Measurements from ENCODE around the gene CEND1. TPM values are rescaled to one million over a fixed set of nuclear protein-coding genes. Genes with fewer than 3 reads are reported as not detected.
A peak's percentile ranks its signal among the peaks of the same experiment; 100 is the strongest.

Gene CEND1
- total RNA-seq, 2 donors from 2014 or later: 1.2 to 3.9 TPM

DNA sequence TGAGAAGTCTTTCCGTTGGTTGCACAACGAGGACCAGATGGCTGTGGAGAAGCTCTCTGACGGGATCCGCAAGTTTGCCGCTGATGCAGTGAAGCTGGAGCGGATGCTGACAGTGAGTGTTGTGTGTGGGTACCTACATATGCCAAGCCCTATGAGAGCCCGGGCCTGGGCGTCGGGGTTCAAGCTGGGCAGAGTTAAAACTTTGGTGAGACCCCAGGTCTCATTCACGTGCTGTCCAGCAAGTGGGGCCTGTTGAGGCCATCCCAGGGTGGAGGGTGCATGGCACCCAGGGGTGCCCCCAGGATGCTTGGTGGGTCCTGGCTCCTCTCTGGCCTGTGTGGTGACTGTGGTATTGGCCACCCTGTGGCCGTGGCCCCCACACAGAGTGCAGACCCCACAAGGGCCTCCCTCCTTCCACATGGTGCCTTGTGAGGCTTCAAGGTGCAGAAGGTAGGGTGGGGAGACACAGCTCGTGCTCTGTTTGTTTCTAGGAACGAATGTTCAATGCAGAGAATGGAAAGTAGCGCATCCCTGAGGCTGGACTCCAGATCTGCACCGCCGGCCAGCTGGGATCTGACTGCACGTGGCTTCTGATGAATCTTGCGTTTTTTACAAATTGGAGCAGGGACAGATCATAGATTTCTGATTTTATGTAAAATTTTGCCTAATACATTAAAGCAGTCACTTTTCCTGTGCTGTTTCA lies 25.4 kb downstream of the CEND1 start:
- H3K4me3 Mint-ChIP-seq: no peak overlapping the region
- no peaks in the 10 kb centered on the region for H3K4me1 Mint-ChIP-seq
- H3K36me3 Mint-ChIP-seq (ENCODE audit: low read depth): peaks cover 73% of the 10 kb centered on the region
- H3K27me3 Mint-ChIP-seq: no peaks in the 10 kb centered on the region
- ATAC-seq (replicated peaks): no peak
- H3K9me3 Mint-ChIP-seq: no peaks in the 10 kb centered on the region
- H3K27ac Mint-ChIP-seq: no peak overlapping the region

DNA sequence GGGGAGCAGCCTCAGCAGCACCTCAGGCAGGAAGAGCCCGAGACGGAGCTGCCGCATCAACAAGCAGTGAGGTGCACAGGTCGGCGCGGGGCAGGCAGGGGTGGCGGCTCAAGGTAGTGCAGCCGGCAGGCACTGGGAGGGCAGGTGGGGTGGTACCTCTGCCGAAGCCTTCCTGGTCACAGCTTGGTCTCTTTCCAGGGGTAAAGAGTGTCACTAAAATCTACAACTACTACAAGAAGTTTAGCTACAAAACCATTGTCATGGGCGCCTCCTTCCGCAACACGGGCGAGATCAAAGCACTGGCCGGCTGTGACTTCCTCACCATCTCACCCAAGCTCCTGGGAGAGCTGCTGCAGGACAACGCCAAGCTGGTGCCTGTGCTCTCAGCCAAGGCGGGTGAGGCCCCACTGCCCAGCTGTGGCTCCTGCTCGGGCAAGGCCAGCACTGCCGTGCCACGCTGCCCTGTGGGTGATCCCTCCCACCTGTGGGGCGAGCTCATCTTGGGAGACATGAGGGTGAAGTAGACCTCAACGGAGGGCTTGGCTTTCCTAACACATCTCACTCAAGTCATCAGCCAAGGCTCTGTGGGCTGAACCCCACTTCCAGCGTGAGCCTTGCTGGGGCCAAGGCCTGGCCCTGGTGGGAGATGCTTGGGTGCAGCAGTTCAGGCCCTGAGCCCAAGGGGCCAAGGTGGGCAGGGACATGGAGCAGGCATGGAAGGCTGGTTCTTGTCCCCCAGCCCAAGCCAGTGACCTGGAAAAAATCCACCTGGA lies 26.2 kb downstream of the CEND1 start:
- no peak overlapping the region for H3K4me3 Mint-ChIP-seq
- no peaks in the 10 kb centered on the region for H3K9me3 Mint-ChIP-seq
- H3K27me3 Mint-ChIP-seq: no peaks in the 10 kb centered on the region
- no peaks in the 10 kb centered on the region for H3K4me1 Mint-ChIP-seq
- H3K27ac Mint-ChIP-seq: no peak overlapping the region
- peaks cover 80% of the 10 kb centered on the region for H3K36me3 Mint-ChIP-seq (ENCODE audit: low read depth)
- ATAC-seq (replicated peaks): no peak

DNA sequence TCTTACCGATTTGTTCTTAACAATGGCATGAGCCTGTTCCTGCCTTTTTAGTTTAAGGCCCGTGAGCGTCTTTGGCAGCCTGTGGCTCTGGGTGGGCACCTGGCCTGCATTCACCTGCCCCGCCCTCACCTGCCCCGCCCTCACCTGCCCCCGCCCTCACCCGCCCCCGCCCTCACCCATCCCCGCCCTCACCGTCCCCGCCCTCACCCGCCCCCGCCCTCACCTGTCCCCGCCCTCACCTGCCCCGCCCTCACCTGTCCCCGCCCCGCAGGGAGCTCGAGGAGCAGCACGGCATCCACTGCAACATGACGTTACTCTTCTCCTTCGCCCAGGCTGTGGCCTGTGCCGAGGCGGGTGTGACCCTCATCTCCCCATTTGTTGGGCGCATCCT lies 26.8 kb downstream of the CEND1 start:
- Mint-ChIP-seq H3K27ac (no peak overlapping the region), H3K4me1 (no peaks in the 10 kb centered on the region), H3K27me3 (no peaks in the 10 kb centered on the region), H3K36me3 (ENCODE audit: low read depth) (peaks cover 87% of the 10 kb centered on the region), H3K9me3 (no peaks in the 10 kb centered on the region), H3K4me3 (no peak overlapping the region)
- no peak for ATAC-seq (replicated peaks)

DNA sequence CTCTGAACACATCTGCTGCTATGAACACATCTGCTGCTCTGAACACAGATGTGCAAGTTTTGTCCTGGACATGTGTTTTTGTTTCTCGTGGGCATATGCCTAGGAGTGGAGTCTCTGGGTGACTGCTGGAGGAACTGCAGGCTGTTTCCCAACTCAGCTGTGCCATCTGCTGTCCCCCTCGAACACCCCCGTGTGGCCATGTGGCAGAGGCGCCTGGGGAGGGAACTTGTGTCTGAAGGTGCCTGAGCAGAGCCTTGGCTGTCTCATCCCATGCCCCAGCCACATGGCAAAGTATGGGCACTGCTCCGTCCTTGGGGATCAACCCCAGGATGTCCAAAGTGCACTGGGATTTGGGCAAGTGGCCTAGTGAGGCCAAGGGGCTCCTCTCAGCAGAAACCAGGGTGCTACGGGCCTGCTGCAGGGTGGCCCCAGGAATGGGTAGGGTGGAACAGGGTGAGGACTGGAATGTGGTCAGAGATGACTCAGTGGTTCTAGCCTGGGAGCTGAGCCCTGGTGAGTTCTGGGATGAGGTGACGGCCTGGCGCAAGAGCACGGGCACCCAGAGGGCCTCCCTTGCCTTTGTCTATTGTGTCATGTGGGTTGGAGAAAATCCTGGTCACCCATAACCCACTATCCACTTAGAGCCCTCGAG lies 27.3 kb downstream of the CEND1 start:
- no peak for ATAC-seq (replicated peaks)
- Mint-ChIP-seq H3K4me3 (no peak overlapping the region), H3K9me3 (no peaks in the 10 kb centered on the region), H3K27ac (no peak overlapping the region), H3K4me1 (no peaks in the 10 kb centered on the region), H3K36me3 (ENCODE audit: low read depth) (peaks cover 92% of the 10 kb centered on the region), H3K27me3 (no peaks in the 10 kb centered on the region)

DNA sequence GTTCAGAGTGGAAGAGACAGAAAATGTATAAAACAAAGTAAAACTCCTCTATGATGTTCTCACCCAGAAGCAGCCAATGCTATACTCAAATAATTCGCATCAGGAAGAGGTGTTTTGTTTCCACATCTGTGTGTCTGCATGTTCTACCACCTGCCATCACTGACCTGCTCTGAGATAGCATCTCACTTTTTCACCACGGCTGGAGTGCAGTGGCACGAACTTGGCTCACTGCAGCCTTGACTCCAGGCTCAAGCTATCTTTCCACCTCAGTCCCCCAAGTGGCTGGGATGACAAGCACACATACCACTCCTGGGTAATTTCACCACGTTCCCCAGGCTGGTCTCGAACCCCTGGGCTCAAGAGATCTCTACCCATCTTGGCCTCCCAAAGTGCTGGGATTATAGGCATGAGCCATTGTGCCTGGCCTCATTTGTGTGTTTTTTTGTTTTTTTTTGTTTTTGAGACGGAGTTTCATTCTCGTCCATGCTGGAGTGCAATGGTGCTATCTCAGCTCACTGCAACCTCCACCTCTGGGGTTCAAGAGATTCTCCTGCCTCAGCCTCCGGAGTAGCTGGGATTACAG lies 28.3 kb downstream of the CEND1 start:
- no peak overlapping the region for H3K27ac Mint-ChIP-seq
- H3K27me3 Mint-ChIP-seq: no peaks in the 10 kb centered on the region
- ATAC-seq (replicated peaks): no peak
- H3K36me3 Mint-ChIP-seq (ENCODE audit: low read depth): peaks cover 94% of the 10 kb centered on the region
- H3K4me1 Mint-ChIP-seq: no peaks in the 10 kb centered on the region
- no peaks in the 10 kb centered on the region for H3K9me3 Mint-ChIP-seq
- H3K4me3 Mint-ChIP-seq: no peak overlapping the region

DNA sequence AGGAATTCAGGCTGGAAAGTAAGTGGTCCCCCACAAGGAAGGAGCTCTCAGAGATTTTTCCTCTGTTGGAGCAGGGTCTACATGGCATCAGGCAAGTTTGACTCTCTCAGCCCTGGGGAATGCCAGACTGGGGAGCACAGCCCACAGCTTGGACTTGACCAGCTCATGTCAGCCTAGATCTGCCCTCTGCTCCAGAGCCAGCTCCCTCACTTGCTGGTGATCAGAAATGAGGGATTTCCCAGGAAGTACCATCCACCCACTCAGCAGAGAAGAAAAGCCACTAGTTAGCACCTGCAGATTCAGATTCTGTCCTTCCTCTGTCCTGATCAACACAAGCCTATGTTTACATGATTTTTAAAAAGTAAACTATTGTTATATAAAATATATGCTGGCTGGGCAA lies 29.7 kb downstream of the CEND1 start:
- no peak for ATAC-seq (replicated peaks)
- Mint-ChIP-seq H3K27ac (no peak overlapping the region), H3K4me3 (no peak overlapping the region), H3K4me1 (no peaks in the 10 kb centered on the region), H3K9me3 (no peaks in the 10 kb centered on the region), H3K36me3 (ENCODE audit: low read depth) (peaks cover 95% of the 10 kb centered on the region), H3K27me3 (no peaks in the 10 kb centered on the region)

DNA sequence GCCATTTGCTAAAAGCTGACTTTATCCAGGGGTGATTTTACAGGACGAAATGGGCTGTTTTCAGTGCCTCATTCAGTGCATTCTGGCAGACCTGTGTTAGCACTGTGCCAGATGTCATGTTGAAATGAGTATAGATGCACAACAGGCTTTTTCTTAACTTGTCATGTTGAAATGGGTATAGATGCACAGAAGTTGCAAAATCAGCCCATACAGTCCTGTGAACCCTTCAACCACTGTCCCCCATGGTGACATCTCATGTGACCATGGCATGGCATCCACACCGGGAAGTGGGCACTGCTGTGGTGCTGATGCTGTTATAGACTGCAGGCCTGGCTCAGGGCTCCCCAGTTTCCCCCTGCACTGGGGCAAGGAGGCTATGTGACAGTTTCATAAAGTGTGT lies 40.2 kb downstream of the CEND1 start:
- no peaks in the 10 kb centered on the region for H3K9me3 Mint-ChIP-seq
- no peaks in the 10 kb centered on the region for H3K27me3 Mint-ChIP-seq
- no peak for ATAC-seq (replicated peaks)
- H3K4me3 Mint-ChIP-seq: peak overlapping the region; percentile 85
- H3K36me3 Mint-ChIP-seq (ENCODE audit: low read depth): no peaks in the 10 kb centered on the region
- H3K4me1 Mint-ChIP-seq: no peaks in the 10 kb centered on the region
- H3K27ac Mint-ChIP-seq: peak overlapping the region; percentile 30

DNA sequence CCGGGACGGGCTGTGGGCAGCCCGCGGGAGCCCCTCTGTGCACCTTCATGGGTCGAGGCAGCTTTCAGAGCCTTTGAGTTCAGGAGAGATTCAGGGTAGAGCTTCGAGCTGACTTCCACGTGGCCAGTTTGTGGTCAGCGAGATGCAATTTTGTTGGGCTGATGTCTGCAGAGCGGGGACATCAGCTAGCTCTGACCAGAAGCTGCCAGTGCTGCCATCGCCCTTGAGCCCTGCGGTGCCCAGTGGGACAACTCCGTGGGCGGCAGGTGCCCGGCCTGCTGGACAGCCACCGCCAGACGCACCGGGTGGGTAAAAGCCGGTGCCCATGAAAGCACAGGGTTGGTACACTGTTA lies 41.9 kb downstream of the CEND1 start:
- Mint-ChIP-seq H3K9me3 (no peaks in the 10 kb centered on the region), H3K36me3 (ENCODE audit: low read depth) (no peaks in the 10 kb centered on the region), H3K27me3 (no peaks in the 10 kb centered on the region), H3K4me3 (peak overlapping the region; percentile 85), H3K27ac (peak overlapping the region; percentile 78), H3K4me1 (no peaks in the 10 kb centered on the region)
- no peak for ATAC-seq (replicated peaks)

DNA sequence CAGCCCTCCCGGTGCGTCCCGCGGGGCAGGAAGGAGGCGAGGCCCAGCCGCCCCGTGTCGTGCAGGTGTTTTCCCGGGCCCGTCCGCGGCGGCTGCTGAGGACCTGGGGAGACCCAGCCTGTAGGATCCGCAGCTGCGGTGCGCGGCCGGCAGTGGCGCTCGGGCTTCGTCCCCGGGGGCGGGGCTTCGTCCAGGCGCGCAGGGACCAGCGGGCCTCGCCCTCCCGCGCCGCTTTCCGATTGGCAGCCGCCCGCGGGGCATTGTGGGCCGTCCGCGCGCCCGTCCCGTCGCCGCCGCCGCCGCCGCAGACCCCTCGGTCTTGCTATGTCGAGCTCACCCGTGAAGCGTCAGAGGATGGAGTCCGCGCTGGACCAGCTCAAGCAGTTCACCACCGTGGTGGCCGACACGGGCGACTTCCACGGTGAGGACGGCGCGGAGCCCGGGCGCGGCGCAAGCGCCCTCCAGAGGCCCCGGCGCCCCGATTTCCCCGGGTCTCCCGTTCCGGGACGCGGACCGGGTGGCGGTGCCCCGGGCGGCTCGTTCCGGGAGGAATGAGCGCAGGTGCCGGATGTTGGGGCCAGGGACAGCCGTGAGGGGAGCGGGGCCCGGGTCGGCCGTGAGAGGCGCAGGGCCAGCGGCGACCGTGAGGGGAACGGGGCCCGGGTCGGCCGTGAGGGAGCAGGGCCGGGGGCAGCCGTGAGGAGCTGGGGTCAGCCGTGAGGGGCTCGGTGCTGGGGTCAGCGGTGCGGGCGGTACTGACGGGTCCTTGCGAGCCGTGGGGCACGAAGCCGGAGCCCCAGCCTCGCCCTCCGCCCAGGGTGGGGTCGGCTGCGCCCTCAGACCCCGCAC lies 42.5 kb downstream of the CEND1 start, which contains the start of gene TALDO1:
TALDO1 (plus strand) TSS at position 307 of the 849 bp plus-strand sequence; CDS start at position 325, 18 bp downstream.
- H3K27ac Mint-ChIP-seq: peak within 1 kb of the TSS; percentile 78
- no peaks in the 10 kb centered on the region for H3K4me1 Mint-ChIP-seq
- no peaks in the 10 kb centered on the region for H3K9me3 Mint-ChIP-seq
- no peaks in the 10 kb centered on the region for H3K27me3 Mint-ChIP-seq
- H3K4me3 Mint-ChIP-seq: peak within 1 kb of the TSS; percentile 86
- no peaks in the 10 kb centered on the region for H3K36me3 Mint-ChIP-seq (ENCODE audit: low read depth)
- ATAC-seq (replicated peaks): peak; percentile 96

DNA sequence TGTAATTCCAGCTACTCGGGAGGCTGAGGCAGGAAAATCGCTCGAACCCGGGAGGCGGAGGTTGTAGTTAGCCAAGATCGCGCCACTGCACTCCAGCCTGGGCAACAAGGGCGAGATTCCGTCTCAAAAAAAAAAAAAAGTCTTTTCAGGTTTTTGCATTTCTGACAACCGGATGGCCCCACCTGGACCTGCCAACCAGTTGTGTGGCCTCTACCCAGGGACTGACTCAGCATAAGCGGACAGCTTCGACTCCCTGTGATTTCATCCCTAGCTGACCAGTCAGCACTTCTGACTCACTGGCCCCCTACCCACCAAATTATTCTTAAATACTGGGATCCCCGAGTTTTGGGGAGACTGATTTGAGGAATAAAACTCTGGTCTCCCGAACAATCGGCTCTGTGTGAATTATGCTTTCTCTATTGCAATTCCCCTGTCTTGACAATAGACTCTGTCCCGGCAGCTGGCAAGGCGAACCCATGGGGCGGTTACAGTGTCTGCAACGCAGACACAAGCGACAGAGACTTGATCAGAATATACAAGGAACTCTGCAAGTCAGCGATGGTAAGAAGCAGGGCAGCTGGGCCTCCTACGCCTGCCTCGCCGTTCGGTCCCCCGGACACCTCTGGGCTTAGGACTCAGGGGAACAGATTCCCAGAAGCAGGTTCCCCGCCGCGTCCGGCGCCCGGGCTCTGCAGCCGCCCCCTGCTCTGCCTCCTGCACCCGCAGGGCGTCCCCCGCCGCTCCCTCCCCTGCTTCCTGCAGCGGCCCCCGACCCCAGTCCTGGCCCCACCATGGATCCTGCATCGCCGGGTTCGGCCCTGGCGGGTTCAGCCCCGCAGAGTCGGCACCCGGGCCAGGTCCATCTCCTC lies 43.4 kb downstream of the CEND1 start:
- Mint-ChIP-seq H3K36me3 (ENCODE audit: low read depth) (no peaks in the 10 kb centered on the region), H3K9me3 (no peaks in the 10 kb centered on the region), H3K27me3 (no peaks in the 10 kb centered on the region), H3K27ac (peak overlapping the region; percentile 74), H3K4me1 (no peaks in the 10 kb centered on the region), H3K4me3 (peak overlapping the region; percentile 86)
- peak; percentile 47 for ATAC-seq (replicated peaks)

DNA sequence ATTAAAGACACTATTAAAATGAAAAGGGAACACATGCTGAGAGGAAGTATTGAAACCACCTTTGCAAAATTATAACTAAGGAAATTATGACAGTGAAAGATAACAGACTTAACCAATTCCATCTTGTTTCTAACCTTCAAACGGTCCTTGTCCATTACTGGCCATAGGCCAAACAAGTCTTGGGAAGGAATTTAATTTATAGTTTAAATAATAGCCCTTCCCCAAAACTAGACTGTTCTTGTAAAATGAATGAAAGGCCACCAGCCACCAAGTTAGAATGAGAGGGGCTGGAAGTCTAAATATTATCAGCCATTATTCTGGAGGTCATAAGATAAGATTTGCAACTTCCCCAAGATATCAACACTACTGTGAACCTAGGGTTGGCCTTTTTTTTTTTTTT lies 44.5 kb downstream of the CEND1 start:
- H3K36me3 Mint-ChIP-seq (ENCODE audit: low read depth): no peaks in the 10 kb centered on the region
- no peaks in the 10 kb centered on the region for H3K27me3 Mint-ChIP-seq
- H3K4me3 Mint-ChIP-seq: no peak overlapping the region
- no peaks in the 10 kb centered on the region for H3K9me3 Mint-ChIP-seq
- H3K27ac Mint-ChIP-seq: no peak overlapping the region
- H3K4me1 Mint-ChIP-seq: no peaks in the 10 kb centered on the region
- no peak for ATAC-seq (replicated peaks)

DNA sequence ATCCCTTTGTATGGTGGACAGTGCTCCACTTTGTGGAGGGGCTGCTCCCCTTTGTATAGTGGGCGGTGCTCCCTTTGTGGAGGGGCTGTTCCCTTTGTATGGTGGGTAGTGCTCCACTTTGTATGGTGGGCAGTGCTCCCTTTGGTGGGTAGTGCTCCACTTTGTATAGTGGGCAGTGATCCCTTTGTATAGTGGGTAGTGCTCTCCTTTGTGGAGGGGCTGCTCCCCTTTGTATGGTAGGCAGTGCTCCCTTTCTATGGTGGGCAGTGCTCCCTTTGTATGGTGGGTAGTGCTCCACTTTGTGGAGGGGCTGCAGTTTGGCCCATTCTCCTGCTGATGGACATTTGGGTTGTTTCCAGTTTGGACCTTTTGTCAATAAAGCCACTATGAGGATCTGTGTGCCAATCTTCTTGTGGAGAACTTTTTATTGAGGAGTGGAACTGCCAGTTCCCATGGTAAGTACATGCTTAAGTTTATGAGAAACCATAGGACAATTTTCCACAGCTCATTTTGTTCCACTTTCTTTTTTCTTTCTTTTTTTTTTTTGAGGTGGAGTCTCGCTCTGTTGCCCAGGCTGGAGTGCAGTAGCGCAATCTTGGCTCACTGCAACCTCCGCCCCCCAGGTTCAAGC lies 47.2 kb downstream of the CEND1 start:
- no peak overlapping the region for H3K27ac Mint-ChIP-seq
- H3K36me3 Mint-ChIP-seq (ENCODE audit: low read depth): no peaks in the 10 kb centered on the region
- H3K9me3 Mint-ChIP-seq: no peaks in the 10 kb centered on the region
- no peaks in the 10 kb centered on the region for H3K27me3 Mint-ChIP-seq
- H3K4me3 Mint-ChIP-seq: no peak overlapping the region
- peaks cover 3% of the 10 kb centered on the region for H3K4me1 Mint-ChIP-seq
- ATAC-seq (replicated peaks): no peak

DNA sequence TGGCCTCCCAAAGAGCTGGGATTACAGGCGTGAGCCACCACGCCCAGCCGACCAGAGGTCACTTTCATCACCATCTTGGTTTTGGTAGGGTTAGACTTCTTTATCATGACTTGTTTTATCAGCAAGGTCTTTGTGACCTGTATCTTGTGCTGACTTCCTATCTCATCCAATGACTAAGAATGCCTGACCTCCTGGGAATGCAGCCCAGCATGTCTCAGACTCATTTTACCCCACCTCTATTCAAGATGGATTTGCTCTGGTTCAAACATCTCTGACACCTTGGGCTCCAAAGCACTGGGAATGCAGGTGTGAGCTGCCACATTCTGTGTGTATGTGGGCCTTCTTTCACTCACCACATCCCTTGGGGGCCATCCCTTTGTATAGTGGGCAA lies 47.7 kb downstream of the CEND1 start:
- Mint-ChIP-seq H3K27ac (no peak overlapping the region), H3K4me3 (no peak overlapping the region), H3K9me3 (no peaks in the 10 kb centered on the region), H3K36me3 (ENCODE audit: low read depth) (no peaks in the 10 kb centered on the region), H3K4me1 (peaks cover 7% of the 10 kb centered on the region), H3K27me3 (no peaks in the 10 kb centered on the region)
- ATAC-seq (replicated peaks): no peak

All from activated T-helper 17 cell treated with anti-CD3 and anti-CD28 coated beads, Interleukin-2, amount 50 U/mL, for 72 hours (primary cell).